ENCODE data around the gene TREX2. TPM values are rescaled to one million over a fixed set of nuclear protein-coding genes. Genes with fewer than 3 reads are reported as not detected.

Gene TREX2
- total RNA-seq, 1 donor from 2014 or later, result 0.73 TPM

DNA sequence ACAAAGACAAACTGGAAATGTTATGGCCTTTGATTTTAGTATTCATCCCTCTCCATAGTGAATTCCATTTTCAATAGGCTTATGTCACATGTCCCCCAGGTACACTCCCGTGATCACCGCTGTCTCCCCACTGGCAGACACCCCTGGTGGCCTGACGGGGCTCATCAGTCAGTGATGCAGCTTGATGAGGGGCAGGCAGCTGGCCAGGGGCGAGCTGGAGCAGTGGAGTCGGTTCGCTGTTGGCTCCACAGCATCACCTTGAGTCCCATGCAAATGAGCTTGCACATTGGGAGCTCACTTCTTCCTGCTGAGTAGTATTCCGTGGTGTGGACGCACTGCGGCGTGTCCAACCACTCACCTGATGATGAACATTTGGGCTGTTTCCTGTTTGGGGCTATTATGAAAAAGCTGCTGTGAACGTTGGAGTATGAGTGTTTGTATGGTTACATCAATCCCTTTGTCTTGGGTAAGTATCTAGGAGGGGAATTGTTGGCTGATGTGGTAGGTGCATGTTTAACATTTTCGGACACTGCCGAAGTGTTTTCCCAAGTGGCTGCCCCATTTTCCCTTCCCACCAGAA, 5.2 kb downstream of the TREX2 start:
- no peak for DNase-seq (ENCODE audit: low read depth, low spot score)

DNA sequence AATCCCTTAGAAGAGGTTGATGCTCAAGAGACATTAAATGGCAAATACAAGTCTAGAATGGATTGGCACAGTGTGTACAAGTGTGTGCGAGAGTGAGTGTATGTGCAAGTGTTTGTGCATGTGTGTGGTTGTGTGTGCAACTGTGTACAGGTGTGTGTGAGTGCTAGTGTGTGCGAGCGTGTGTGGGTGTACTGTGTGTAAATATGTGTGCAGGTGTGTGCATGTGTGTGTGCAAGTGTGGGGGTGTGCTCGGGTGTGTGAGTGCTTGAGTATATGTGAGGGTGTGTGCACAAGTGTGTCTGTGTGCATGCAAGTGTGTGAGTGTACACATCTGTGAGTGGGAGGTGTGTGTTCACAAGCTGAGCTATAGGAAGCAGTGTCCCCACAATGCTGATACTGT, 5.9 kb downstream of the TREX2 start:
- DNase-seq (ENCODE audit: low read depth, low spot score), result no peak

- no peak for DNase-seq (ENCODE audit: low read depth, low spot score)
Measured at GRCh38 chrX:153438532-153438931, 7.3 kb downstream of the TREX2 start.

GRCh38 chrX:153435845-153436244, 10.0 kb downstream of the TREX2 start:
- no peak for DNase-seq (ENCODE audit: low read depth, low spot score)

GRCh38 chrX:153434801-153435200, 11.1 kb downstream of the TREX2 start:
- no peak for DNase-seq (ENCODE audit: low read depth, low spot score)

DNA sequence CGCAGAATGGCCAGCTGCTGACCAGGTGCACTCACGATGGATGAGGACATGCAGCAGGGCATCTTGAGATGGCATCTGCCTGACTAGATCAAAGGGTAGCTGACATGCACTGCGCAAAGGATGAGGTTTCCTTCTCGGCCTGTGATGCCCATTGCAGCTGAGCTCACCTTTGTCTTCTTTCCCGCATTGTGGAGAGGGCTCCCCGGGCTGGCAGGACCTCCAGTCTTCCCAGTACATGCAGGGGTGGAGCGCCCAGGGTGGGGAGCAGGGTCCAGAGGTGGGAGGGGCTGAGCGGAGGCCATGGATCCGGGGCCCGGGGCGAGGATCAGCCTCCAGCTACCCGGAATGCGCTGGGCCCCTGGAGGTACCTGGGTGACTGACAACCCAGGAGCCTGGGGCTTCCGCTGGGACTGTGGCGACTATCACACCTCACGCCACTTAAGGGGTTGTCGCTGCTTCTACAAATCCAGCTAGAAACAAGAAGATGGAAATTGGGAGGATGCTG, 12.0 kb downstream of the TREX2 start:
- no peak for DNase-seq (ENCODE audit: low read depth, low spot score)

GRCh38 chrX:153433161-153433680, 12.6 kb downstream of the TREX2 start:
- no peak for DNase-seq (ENCODE audit: low read depth, low spot score)

DNA sequence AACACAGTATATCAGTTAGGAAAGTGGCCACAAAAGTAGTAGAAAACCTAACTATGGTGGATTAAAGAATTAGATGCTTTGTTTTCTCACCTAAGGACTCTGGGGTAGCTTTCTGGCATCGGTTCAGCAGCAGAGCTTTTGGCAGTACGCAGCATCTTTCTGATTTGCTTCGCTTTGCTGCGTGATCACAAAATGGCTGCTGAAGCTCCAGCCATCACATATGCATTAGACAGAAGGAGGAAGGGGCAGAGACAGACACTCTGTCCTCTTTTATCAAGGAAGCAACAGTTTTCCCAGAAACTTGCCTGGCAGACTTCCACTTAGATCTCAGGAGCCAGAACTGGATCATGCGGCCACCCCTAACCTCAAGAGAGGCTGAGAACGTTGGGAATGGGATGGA, 15.1 kb downstream of the TREX2 start:
- no peak for DNase-seq (ENCODE audit: low read depth, low spot score)

GRCh38 chrX:153426204-153426603, 19.7 kb downstream of the TREX2 start:
- DNase-seq (ENCODE audit: low read depth, low spot score), result no peak

- no peak for DNase-seq (ENCODE audit: low read depth, low spot score)
Measured at GRCh38 chrX:153423652-153424051, 22.2 kb downstream of the TREX2 start.

DNA sequence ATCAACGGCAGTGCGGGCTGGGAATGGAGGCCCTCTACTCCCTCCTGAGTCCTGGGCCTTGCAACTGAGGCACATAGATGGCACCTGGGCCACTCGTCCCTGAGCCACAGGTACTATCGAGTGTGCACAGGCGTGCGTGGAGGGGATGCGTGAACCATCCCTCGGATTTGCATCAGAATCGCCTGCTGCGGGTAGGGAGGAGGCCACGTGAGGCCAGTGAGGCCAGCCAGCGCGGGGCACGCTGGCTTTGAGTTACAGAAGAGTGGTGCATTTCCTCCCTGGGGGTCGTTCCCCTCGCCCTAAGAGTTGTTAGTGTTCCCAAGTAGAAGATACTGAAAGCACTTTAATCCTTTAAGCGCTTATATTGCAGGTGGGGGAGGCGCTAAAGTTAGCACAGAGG, 24.0 kb downstream of the TREX2 start:
- DNase-seq (ENCODE audit: low read depth, low spot score), result no peak

DNA sequence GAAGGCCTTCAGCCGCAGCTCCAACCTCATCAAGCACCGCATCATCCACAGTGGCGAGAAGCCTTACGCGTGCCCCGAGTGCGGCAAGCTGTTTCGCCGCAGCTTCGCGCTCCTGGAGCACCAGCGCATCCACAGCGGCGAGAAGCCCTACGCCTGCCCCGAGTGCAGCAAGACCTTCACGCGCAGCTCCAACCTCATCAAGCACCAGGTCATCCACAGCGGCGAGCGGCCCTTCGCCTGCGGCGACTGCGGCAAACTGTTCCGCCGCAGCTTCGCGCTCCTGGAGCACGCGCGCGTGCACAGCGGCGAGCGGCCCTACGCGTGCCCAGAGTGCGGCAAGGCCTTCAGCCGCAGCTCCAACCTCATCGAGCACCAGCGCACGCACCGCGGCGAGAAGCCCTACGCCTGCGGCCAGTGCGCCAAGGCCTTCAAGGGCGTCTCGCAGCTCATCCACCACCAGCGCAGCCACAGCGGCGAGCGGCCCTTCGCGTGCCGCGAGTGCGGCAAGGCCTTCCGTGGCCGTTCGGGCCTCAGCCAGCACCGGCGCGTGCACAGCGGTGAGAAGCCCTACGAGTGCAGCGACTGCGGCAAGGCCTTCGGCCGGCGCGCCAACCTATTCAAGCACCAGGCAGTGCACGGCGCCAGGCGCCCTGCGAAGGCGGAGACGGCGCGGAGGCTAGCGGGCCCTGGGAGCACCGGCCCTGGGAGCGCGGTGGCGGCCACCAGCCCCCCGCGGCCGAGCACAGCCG, 24.8 kb downstream of the TREX2 start:
- no peak for DNase-seq (ENCODE audit: low read depth, low spot score)

GRCh38 chrX:153417637-153418036, 28.2 kb downstream of the TREX2 start:
- no peak for DNase-seq (ENCODE audit: low read depth, low spot score)

DNA sequence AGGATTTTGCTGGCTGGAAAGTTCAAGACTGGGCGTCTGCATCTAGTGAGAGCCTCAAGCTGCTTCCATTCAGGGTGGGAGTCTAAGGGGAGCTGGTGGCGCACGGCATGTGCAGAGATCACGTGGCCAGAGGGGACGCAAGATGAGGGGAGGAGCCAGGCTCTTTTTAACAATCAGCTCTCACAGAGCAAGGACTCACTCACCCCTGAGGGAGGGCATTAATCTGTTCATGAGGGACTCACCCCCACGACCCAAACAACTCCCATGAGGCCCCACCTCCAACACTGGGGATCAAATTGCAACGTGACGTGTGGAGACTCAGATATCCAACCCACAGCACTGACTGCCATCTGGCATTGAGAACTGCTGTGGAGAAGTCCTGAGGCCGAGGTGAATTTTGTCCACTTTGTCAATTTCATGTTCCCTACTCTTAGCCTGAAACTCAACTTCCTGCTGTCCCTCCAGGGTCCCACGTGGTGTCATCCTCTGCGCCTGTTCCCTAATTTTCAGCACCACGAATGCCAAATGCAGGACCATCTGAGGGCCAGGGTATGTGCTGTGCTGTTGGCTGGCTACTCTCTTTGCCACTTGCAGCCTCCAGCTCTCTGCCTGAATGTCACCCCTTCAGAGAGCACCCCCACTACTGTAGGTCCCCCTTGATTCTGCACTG, 28.9 kb downstream of the TREX2 start:
- DNase-seq (ENCODE audit: low read depth, low spot score), result no peak

DNA sequence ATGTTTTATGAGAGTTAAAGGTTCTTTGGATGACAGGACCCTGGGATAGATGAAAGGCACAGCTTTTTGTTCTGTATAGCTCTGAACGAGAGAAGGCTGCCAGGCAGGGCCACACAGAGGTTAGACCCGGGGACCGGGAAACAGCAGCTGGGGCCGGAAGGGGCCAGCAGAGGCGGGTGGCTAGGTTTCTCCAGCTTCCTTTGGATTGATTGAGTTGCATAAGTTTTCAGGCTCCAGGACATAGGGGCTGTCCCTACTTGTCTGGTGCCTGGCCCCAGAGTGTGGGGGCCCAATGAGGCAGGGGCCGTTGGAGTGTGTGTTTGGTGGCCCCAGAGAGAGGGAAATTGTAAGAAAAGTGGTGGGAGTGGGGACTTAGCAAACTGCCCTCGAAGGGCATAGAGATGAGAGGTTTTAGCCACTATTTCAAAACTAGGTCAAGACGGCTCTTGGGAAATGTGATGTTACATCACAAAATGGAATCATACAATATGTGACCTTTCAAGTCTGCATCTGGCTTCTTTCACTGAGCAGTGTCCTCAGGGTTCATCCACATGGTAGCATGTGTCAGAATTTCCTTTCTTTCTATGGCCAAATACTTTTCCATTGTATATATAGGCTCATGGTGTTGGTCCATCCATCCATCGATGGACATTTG, 30.9 kb downstream of the TREX2 start:
- DNase-seq (ENCODE audit: low read depth, low spot score), result no peak

DNA sequence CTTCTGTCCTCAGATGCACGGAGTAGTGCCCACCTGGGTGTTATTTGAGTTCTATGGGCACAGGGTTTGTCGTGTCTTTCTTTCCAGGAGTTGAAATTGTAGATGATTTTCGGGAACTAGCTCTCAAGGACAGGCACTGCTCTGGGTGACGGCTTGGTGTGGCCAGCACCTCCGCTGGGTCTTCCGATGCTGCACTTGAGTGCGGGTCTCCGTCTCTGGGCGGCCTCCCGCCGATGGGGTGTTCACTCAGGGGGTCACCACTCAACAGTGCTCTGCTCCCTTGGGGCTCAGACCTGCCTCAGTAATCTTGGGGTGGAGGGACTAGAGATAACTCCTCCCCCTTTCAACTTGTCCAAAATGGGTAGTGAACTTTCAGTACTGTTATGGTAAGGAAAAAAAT, 32.1 kb downstream of the TREX2 start:
- no peak for DNase-seq (ENCODE audit: low read depth, low spot score)

GRCh38 chrX:153412746-153413720, 32.8 kb downstream of the TREX2 start:
- no peak for DNase-seq (ENCODE audit: low read depth, low spot score)

GRCh38 chrX:153411988-153412574, 33.8 kb downstream of the TREX2 start:
- DNase-seq (ENCODE audit: low read depth, low spot score), result no peak

DNA sequence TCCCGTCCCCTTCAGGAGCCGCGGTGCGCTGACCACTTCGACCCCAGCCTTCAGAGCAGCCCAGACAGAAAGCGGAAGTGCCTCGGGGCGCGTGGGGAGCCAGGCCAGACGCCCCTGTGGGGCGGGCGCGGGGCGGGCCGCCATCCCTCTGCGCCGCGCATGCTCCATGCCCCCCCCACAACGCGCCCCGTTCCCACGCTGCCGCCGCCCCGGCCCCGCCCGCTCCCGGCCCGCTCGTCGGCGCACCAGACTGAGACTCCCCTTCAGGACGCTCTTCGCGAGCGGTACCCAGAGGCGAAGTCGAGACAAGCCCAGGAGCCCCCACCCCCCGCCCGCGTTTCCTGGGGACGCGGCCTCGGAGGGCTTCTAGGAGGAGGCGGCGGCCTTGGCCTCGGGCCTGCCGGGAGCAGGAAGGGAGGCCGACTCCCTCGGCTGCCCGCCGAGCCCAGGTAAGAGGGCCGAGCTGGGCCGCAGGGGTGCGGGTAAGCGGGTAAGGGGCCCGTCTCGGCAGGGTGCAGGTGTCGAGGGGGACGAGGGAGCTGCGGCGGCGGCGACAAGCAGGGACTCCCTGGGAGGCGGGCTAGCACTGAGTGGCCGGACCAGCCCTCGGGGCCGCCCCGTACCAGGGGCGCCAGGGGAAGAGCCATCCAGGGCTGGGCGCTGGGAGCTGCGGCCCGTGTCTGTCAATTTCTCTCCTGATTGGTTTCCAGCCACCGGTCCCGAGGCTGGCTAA, 34.4 kb downstream of the TREX2 start, which contains the start of gene ZFP92:
ZFP92 (plus strand) TSS at position 218 of the 733 bp plus-strand sequence. CDS start 6,851 bp downstream, outside the sequence.
- no peak for DNase-seq (ENCODE audit: low read depth, low spot score)
